ENCODE measurements around the gene PPP1R7. TPM values are rescaled to one million over a fixed set of nuclear protein-coding genes. Genes with fewer than 3 reads are reported as not detected.

The PPP1R7 gene
- total RNA-seq, 6 donors from 2014 or later, result 38.8 to 76.1 (median 57.7) TPM

GRCh38 chr2:241142593-241142992 is 7.7 kb upstream of the PPP1R7 start:
- no peaks in the 10 kb centered on the region for H3K27me3 ChIP-seq
- DNase-seq, result no peak
- WGBS, 2 donors, result 96 to 100% methylated on average over 5 to 9 of the region's 9 CpGs
- no peak overlapping the region for H3K27ac ChIP-seq
- no peak for ATAC-seq (ENCODE audit: low FRiP score in 2 of 2)
- no peaks in the 10 kb centered on the region for H3K9me3 ChIP-seq
- TF ChIP-seq CTCF (IDR thresholded peaks at IDR 0.05) (no peak), EP300 (IDR thresholded peaks at IDR 0.05) (no peak), POLR2AphosphoS5 (IDR thresholded peaks at IDR 0.05) (no peak), POLR2A (IDR thresholded peaks at IDR 0.05) (no peak)
- no peak overlapping the region for H3K4me3 ChIP-seq
- peaks cover 0 to 13% (median 3%) of the 10 kb centered on the region in 4 donors for H3K36me3 ChIP-seq
- no peaks in the 10 kb centered on the region for H3K4me1 ChIP-seq

GRCh38 chr2:241146286-241146685 is 4.0 kb upstream of the PPP1R7 start:
- ATAC-seq (ENCODE audit: low FRiP score in 2 of 2) (no peak), DNase-seq (no peak)
- Histone ChIP-seq H3K27me3 (no peaks in the 10 kb centered on the region), H3K27ac (no peak overlapping the region), H3K4me1 (peaks cover 10 to 22% (median 15%) of the 10 kb centered on the region in 4 donors), H3K36me3 (no peaks in the 10 kb centered on the region), H3K9me3 (no peaks in the 10 kb centered on the region), H3K4me3 (no peak overlapping the region)
- WGBS, 2 donors, result 86 to 87% methylated on average over 4 of the region's 4 CpGs
- no peak for TF ChIP-seq POLR2A (IDR thresholded peaks at IDR 0.05)
- TF ChIP-seq EP300 (IDR thresholded peaks at IDR 0.05), result no peak
- no peak for TF ChIP-seq CTCF (IDR thresholded peaks at IDR 0.05)
- TF ChIP-seq POLR2AphosphoS5 (IDR thresholded peaks at IDR 0.05), result no peak

- no peaks in the 10 kb centered on the region for H3K36me3 ChIP-seq
- WGBS, 2 donors, result 95 to 96% methylated on average over 3 of the region's 3 CpGs
Observed at GRCh38 chr2:241147336-241147735, 2.9 kb upstream of the PPP1R7 start.

GRCh38 chr2:241148239-241148638 is 2.0 kb upstream of the PPP1R7 start:
- Histone ChIP-seq H3K9me3 (no peaks in the 10 kb centered on the region), H3K27me3 (no peaks in the 10 kb centered on the region), H3K4me1 (peaks cover 19 to 32% (median 22%) of the 10 kb centered on the region in 4 donors), H3K36me3 (peaks cover 0 to under 1% (median 0%) of the 10 kb centered on the region in 4 donors), H3K4me3 (peak overlapping the region in 2 of 4 donors; percentile 86 to 99), H3K27ac (no peak overlapping the region)
- ATAC-seq (ENCODE audit: low FRiP score in 2 of 2) (no peak), DNase-seq (no peak)
- 85 to 94% methylated on average over 4 of the region's 4 CpGs for WGBS, 2 donors
- TF ChIP-seq CTCF (IDR thresholded peaks at IDR 0.05) (no peak), POLR2AphosphoS5 (IDR thresholded peaks at IDR 0.05) (no peak), EP300 (IDR thresholded peaks at IDR 0.05) (no peak), POLR2A (IDR thresholded peaks at IDR 0.05) (no peak)

More at GRCh38 chr2:241147336-241147735, 2.9 kb upstream of the PPP1R7 start:
- Histone ChIP-seq H3K9me3 (no peaks in the 10 kb centered on the region), H3K27ac (no peak overlapping the region), H3K27me3 (no peaks in the 10 kb centered on the region), H3K4me3 (no peak overlapping the region), H3K4me1 (peaks cover 19 to 32% (median 22%) of the 10 kb centered on the region in 4 donors)
- DNase-seq, result no peak
- no peak for ATAC-seq (ENCODE audit: low FRiP score in 2 of 2)
- TF ChIP-seq EP300 (IDR thresholded peaks at IDR 0.05) (no peak), CTCF (IDR thresholded peaks at IDR 0.05) (no peak), POLR2AphosphoS5 (IDR thresholded peaks at IDR 0.05) (no peak), POLR2A (IDR thresholded peaks at IDR 0.05) (no peak)
